Stimulated activated CD4-positive, alpha-beta T cell treated with anti-CD3 and anti-CD28 coated beads, Interleukin-4, amount 100 ng/mL, for 4 hours (primary cell): ENCODE data around the gene POLR2L.
A peak's percentile ranks its signal among the peaks of the same experiment; 100 is the strongest.

Experiments used
- DNase-seq, 2 experiments: peaks; one replicate each; pipeline ENCODE4 v3.0.0-alpha.2; 2020

The POLR2L gene

DNA sequence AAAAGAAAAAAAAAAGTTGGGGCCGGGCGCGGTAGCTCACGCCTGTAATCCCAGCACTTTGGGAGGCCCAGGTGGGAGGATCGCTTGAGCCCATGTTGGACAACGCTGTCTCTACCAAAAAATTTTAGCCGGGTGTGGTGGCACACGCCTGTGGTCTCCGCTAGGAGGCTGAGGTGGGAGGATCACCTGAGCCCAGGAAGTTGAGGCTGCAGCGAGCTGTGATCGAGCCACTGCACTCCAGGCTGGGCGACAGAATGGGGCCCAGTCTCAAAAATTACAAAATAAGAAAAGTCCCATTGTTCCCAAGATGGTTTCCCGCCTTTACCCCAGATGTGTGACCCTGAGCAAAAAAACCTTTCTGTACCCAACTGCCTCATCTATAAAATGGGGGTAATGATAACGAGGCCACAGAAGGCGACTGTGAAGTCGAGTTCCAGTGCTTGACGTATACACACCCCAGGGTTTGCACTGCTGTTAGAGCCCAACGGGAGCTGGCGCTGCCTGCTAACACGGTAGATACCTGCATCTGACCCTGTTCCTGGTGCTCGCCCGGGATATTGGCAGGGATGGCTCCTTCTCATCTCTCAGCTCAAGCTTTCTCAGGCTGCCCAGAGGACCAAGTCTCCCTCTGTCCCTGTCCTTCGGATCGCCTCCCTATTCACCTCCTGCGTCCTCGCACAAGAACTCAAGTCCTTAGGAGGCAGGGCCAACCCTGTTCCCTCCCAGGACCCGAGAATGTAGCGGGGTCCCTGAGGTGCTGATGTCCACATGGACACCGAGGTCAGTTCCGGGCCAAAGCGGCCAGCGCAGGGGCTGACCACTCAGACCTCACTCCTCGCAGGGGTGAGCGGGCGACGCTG is 33.7 kb downstream of the POLR2L start:
- DNase-seq: no peak

DNA sequence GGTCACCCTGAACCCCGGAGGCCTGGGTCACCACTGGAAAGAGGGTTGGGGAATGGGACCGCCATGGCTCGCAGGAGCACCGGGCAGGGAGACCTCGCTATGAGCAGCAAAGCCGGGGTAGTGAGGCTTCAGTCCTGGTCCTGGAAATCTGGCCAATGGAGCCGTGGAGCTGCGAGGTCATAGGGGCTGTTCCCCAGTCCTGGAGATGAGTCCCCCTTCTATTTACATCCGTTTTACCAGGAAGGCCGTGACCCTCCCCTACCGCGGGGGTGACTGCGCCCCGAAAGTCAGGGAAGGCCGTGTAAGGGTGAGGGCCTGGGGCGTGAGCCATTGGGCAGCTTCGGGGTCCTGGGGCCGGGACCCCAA is 37.7 kb downstream of the POLR2L start:
- DNase-seq: no peak

DNA sequence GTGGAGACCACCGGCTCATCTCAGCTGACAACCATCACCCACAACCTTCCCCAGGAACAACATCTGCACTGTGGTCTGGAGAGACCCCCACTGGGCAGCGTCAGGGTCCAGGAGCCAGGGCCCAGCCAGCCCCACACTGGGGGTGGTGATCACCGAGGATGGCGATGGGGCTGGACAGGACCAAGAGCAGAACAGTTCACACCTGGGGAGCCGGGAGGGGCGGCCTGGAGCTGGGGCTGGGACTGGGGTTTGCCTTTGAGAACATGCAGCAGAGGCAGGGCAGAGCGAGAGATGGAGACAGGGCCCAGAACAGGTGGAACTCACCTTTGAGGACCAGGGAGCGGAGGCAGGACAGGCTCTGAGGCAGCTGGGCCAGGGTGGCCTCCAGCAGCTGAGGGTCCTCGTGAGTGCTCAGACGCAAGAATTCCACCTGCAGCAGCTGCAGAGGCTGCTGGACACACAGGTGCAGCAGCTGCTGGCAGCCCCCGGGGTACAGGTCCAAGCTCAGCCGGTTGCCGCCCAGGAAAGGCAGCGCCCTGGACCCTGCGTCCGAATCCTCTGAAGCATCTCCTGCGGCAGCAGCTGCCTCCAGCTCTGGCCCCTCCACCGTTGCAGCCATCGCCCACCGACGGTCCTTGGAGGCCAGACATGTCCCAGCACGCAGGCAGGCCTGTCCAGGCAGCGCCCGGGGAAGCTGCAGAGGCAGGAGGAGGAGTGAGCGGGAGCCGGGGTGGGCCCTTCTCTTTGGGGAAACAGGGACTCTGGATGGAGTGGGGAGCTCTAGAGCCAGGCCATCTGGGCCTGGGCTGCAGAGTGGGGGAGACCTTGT is 38.3 kb downstream of the POLR2L start:
- DNase-seq: no peak

DNA sequence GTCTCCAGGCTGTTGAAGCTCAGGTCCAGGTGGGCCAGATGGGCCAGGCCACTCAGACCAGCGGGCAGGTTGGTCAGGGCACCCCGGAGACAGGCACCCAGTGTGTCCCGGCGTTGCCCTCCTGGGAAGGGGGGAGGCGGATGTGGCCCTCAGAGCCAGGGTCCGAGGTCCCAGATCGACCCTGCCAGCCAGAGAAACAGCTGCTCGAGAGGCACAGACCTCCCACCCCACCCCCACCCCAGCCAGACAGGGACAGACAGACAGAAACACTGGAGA is 38.9 kb downstream of the POLR2L start:
- no peak for DNase-seq

DNA sequence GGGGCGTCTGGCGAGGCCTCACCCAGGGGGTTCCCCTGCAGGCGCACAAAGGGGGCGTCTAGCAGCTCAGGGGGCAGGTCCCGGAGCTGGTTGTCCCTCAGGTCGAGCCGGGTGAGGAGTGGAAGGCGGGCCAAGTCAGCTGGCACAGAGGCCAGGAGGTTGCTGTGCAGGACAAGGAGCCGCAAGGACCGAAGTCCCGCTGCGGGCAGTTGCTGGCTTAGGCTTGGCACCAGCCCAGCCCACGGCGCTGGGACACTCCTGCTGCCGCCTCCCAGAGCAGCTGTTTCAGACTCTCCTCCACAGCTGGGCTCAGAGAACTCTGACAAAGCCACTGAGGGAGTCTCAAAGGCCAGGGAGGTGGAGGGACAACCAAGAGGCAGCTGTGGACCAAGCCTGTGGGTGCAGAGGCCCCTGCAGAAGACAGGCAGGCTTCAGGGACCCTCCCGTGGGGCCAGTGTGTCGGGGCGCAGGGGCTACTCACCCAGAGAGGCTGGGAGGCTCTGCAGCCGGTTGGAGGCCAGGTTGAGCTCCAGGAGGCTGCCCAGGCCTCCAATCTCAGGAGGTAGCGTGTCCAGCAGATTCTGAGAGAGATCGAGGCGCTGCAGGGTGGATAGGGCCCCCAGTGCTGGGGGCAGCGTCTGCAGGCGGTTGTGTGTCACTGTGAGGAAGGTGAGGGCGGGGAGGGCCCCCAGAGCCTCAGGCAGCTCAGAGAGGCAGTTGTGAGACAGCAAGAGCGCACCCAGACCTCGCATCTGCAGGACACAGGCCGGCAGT is 39.4 kb downstream of the POLR2L start:
- DNase-seq: no peak

DNA sequence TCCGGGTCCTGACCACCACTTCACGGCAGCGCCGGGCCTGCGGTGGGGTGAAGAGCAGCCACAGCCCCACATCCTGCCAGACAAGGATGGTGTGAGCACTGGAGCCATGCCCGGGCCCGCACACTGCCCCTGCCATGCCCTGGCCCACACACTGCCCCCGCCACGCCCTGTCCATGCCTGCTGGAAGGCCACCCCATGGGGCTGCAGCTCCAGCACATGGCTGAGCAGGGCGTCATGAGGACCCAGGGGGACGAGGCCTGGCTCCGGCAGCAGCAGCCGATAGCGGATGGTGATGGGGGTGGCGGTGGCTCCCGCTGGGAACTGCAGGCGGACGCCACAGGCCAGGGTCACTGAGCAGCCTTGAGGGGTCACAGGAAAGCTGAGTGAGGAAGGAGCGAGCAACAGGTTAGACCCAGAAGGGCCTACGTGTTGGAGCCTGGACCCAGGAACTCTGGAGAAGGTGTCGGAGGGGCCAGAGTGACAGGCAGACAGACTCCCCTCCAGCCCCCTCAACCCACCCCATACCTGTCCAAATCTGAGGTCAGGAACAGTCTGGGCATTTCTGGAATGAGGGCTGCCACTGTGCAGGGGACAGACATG is 40.2 kb downstream of the POLR2L start:
- no peak for DNase-seq

DNA sequence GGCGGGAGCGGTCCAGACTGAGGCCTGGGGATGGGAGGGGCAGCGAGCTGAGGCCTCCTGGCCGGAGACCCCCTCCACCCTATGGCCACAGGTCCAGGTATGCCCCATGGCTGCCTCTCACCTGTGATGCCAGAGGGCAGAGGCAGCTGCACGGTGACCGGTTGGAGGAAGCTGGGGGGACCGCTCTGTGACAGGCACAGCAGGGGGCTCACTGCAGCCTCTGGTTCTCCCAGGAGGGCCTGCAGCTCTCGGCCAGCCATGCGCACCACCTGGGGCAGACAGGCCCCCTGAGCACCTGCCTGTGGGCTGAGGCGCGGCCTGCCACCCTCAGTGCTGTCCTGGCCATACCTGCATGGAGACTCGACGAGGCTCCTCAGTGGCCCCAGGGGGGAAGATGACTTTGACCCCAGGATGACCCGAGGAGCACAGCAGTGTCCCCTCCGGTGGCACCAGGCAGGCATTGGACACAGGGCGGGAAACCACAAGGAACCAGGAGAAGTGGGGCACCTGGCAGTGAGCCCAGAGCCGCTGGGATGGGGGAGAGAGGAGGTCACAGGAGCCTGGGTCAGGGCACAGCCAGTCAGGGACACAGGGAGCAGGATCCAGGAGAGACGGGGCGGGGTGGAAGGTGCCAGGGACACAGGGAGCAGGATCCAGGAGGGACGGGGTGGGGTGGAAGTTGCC is 41.1 kb downstream of the POLR2L start:
- no peak for DNase-seq

DNA sequence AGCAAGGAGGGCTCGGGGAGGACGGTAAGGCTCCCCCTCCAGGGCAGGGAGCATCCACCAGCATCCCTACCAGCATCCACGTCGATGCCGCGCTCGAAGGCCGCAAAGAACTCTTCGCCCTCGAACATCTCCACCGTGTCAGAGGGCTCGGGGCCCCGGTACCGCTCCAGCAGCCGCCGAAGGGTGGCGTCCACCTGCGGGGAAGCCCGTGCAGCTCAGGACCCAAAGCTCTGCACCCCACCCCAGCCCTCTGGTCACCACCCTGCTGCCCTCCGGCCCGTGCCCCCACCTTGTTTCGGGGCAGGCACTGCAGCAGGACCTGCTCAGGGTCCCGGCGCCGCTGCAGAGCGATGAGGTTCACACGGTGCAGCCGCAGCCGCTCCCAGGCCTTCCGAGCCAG is 41.9 kb downstream of the POLR2L start:
- DNase-seq: no peak

DNA sequence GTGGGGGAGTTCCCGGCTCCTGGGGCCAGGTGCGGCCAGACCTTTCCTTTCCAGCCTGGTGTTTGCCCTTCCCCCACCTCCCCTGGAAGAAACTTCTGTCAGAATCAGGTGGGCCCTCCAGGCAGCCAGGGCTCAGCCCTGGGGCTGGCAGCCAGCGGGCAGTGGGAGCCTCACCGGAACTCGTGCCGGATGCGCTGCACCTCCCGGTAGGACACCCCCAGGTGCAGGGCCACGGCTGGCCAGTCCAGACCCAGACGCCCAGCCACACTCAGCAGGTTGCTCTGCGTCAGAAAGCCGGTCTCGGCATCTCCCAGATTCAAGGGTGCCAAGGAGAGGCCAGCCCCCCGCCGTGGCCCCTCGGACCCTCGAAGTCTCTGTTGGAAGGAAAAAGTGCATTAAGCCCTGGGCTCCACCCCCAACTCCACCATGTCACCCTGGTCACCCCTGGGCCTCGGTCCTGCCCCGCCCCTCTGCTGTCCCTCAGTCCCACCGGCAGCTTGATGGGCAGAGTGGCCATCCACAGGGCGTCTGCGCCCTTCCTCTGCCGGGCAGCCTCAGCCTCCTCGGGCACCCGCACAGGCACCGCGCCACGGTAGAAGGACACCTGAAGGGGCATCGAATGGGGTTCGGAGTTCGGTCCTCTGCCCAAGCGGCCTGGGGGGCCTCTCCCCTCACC is 42.5 kb downstream of the POLR2L start:
- DNase-seq: no peak

DNA sequence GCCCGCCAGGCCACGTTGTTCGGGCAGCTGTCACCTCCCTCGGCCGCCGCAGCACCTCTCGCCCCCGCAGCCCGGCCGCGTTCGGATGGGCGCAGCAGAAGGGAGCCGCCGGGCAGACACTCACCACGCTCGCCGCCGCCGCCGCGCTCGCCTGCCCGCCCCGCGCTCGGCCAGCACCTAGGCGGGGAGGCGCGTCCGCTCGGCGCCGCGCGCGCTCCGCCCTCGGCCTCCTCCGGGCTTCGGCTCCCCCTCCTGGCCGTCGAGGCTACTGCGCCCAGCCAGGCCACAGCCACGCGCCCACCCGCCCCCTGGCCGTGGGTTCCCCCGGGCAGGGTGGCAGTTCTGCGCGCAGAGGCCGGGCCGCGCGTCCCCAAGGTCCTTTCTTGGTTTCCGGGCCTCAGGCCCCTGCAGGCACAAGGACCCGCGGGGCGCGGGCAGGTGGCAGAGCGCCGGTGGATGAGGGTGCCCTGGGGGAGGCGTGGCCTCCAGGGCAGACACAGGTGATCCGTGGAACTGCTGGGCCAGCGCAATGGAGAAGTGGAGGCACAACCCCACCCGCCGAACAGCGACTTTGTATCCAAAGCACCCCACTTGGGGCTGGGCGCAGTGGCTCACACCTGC is 44.1 kb downstream of the POLR2L start, which contains the start of gene SLC25A22:
Gene SLC25A22, minus strand, starts transcription at position 189 of the 621 bp plus-strand sequence. CDS start 3,275 bp downstream, outside the sequence.
- DNase-seq: peak; percentile 76 to 87

DNA sequence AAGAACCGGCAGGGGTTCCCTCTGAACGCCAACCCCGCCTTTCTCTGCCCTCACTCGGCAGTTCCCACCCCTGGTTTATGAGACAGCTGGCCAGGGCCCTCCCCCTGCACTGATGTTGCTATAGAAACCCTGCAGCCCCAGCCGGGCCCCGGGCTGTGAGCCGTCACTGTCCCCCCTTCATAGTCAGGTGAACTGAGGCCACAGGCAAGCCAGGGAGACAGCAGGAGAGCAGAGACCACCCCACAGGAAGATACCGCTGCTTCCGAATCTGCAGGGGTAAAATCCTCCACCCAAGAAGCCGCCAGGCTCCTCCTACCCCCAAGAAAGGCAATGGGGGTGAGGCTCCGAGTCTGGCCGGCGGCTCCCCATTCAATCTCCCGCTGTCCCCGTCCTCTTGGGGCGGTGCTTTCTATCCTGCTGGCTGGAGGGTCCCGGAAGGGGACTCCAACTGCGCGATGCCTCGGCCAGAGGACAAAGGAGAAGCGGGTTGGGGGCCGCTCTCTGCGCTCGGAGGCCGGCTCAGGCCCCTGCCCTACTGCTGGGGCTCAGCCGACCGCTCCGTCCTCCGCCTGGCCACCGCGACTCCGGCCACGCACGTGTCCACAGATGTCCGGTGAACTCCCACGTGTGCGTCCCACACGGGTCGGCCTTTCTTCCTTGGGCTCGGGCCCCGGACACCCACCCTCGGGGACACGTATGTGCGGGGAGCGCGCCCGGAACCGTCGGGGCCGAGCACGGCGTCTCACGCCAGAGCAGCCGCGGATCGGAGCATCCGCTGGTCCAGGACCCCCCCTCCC is 44.8 kb downstream of the POLR2L start:
- DNase-seq: peak; percentile 69 to 71

DNA sequence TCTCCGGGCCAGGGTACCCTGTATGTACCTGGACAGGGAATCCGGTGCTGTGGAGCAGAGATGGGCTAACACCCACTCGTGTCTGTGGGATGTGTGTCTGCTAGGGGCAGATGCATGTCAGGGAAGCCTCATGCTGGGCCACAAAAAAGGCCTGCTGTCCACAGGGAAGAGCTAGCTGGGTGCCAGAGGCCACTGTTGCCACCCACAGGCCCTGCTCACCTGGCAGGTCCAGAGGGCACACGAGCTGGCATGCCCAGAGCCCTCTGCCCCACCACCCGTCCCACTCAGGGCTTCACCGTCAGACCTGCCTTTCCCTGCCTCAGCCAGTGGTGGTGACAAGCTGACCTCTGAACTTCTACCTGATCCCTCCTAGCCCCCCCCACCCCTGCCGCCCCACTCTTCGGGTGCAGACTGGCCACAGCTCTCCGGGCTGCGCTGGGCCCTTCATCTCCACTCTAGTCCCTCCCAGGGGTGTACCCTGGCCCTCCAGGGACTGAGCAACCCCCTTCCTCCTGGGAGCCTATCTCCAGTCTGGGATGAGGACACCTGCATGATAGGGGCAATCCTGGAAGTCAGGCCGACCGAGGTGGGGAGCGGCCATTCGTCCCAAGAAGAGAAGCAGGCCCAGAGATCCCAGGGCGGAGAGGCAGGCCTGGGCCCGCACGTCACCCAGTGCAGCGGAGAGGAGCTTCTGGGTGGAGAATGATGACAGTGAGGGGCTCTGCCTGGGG is 45.6 kb downstream of the POLR2L start:
- DNase-seq: no peak

DNA sequence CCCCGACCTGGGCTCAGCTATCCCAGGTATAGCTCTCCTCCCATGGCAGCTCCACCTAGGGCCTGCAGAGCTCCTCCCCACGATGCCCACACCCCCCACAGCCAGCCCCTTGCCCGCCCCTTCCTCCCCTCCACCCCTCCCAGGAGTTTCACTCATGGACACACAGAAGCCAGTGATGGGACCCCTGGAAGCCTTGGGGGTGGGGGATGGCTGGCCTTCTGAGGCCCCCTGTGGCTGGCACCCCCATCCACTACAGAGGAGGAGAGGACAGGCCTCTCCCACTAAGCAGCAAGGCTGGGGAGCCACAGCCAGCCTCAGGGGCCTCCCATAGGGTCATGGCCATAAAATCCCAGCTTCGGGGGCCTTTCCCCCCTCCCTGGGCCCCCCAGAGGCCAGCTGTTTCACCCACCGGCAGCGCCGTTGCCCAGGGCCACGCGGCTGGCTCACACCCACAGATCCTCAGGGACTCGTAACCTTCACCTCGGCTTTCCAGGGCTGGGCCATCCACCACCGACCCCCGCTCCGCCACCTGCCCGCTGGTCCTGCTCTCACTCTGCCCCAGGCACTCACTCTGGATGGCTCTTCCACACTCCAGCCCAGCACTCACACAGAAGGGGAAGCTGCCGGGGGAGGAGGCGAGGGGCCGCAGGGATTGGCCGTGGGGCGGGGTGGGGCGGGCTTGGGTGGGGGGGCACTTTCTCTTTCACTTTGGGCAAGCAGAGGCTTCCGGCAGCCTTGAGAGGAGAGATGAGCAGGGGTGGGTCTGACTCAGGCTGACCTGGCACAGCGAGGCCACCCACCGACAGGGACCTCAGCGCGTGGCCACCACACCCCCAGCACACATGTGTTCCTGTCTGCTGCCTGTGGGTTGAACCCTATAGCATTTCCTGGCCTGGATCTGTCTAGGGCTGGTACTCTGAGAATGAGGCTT is 46.4 kb downstream of the POLR2L start:
- DNase-seq: peak; percentile 76 to 89

DNA sequence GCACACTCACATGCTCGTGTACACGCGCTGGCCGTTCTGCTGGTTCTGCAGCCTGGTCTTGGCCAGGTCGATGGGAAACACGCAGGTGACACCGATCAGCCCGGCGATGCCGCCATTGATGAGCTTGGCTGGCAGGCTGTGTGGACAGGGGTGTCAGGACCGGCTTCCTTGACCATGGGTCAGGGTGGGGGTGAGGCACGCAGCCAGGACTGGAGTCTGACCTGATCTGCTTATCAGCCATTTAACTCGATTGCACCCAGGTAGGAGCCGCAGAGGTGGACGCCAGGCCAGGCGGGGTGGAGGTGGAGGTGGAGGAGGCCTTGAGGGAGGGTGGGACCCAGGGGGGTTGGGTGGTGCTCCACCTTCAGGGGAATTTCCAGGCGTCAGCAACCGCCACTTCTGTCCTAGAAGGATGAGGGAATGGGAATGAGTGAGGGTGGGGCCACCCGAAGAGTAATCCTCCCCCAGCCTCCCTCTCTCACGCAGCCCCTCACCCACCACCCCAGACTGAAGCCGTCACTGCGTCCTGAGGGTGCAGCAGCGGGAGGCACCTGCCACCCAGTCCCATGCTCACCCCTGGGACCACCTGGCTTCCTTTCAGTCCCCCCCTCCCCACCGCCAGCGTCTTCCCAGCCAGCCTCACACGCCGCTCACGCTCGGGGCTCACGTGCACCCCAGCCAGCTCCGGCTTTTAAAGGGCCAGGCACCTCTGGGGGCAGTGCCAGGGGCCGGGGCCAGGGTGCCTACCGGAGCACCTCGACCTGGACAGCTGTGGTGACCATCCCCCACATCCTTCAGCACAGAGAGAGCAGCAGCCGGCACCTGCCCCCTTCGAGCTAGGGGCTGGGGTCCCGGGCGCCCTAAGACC is 47.3 kb downstream of the POLR2L start:
- no peak for DNase-seq

DNA sequence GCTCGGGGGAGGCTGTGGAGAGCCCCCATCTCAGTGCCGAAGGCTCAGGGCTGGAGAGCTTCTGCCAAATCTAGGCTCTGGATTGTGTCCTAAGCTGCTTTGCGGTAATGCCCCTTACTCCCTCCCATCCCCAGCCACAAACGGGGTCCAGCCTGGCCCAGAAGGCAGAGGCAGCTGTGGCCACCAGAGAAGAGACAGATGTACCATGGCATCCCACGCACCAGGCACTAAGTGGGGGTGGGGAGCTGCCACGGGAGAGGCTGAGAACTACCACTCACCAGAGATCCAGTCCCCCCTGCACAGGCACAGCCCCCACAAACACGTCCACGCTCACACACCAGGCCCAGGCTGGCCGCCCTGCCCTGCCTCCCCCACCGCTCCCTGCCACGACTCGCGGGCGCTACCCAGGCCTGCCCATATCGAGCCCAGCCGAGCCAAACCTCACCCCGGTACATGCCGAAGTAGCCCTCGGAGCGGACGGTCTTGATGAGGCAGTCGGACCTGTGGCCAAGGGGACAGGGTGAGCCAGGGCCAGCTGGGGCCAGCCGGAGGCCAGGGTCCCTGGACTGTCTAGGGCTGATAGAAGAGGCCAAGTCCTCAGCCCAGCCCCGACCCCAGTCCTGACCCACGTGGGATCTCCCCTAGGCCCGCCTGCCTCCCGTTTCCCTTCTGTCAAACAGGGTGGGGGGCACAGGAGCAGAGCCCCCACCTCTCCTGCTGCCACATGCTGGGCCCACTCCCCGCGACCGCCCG is 48.1 kb downstream of the POLR2L start:
- DNase-seq: no peak

DNA sequence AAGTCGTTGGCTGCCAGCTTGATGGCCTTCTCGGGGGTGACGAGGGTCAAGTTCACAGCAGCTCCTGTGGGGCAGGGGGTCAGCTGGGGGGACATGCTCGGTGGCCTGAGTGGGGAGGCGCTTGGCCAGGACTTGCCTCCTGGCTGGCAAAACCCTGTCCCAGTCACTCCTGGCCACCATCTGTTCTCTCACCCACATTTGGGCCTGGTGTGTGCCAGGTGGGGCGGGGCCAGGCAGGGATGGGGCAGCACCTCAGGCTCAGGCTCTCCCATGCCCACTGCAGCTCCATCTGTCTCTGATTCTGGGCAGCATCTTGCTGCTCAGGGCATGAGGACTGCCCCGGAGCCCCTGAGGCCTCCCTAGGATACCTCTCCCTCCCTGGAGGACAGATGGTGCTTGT is 48.8 kb downstream of the POLR2L start:
- DNase-seq: no peak

DNA sequence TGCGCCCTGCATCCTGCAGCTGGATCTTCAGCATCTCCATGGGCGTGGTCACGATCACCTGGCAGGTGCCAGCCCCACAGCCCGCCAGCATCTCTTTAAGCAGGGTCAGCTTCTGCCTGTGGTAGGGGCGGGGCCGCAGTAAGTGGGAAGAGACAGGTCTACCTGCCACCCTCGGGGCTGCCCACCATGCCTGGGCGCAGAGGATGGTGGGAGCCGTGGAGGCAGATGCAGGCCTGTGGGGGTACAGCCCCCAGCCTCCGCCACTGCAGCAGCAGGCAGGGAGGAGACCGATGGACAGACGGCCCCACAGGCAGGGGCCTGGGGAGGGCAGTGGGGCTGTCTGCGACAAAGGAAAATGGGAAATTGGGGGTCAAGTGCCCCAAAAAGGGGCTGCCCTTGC is 49.5 kb downstream of the POLR2L start:
- no peak for DNase-seq
